22Rv1 (cell line): ENCODE data around the gene GLYR1.

Experiments
- H3K27ac ChIP-seq: fragments of 450-650 bp; 2 replicates; pipeline ENCODE4 v1.5.1; 2017
- CTCF ChIP-seq: fragments of 450-650 bp; IDR thresholded peaks from 2 replicates; pipeline ENCODE4 v1.5.1; 2017; ENCODE audit warnings: mild to moderate bottlenecking
- ZFX ChIP-seq: fragments of 450-650 bp; IDR thresholded peaks from 2 replicates; pipeline ENCODE4 v1.6.1; 2017; ENCODE audit warnings: antibody characterized with exemption, borderline replicate concordance

The GLYR1 gene

DNA sequence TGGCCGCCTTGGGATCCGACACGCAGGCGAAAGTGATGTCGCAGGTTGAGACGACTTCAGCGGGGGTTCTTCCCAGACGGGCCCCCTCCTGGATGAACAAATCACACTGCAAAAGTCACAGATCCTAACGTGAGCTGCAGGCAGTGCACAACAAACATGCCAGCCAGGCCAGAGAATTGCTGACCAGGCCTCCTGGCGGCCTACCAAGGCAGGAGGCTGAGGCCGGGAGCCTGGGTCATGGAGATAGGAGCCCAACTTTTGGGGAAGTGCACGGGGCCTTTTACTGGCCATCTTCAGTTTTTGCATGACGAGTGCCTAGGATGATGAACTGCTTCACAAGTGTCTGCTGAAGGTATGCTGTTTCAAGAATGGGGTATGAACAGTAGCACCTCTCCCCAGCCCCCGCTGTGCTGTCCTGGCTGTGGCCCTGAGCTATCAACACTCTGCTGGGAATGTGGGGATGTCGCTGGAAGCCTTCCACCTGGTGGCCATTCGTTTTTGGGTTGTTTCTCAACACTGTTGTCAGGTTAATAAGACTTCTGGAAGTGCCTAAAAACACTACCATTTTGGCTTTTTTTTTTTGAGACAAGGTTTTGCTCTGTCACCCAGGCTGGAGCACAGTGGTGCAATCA, 32.4 kb downstream of the GLYR1 start:
- no peak for TF ChIP-seq ZFX
- no peak for TF ChIP-seq CTCF
- H3K27ac ChIP-seq: no peak overlapping the region

- no peak for TF ChIP-seq CTCF
- no peak for TF ChIP-seq ZFX
- no peak overlapping the region for H3K27ac ChIP-seq
Observed at GRCh38 chr16:4814046-4814445, 33.0 kb downstream of the GLYR1 start.

DNA sequence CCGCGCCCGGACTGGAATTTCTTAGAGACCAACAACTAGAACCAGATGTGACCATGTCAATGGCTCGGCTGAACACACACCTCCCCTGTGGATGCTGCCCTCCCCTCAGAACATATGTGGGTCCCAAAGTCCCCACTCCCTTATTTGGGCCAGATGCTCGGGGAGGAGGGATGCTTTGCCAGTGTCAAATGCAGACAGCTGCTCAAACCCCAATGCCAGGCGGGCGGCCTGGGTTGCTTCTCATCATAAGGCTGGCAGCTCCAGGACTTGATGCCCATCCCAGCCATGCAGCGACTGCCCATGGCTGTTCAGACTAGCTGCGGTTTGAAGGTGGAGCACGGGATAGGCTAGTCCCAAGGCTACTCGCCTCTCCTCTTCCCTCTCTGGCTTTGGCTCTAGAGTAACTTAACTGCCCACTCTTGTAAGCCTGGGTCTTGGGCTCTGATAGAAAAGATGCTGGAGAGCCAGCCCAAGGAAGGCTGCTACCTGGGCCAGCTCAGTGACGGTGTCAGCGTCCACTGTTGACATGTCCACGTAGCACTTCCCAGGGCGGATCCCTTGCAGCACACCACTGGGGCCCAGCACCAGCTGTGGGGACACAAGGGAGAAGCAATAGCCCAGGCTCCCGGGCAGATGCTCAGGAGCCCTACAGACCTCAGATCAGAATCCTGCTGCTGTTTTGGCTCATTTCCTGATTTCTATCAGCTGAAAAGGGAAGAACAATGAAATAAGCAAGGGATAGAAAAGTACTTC, 33.7 kb downstream of the GLYR1 start:
- no peak for TF ChIP-seq CTCF
- no peak for TF ChIP-seq ZFX
- H3K27ac ChIP-seq: no peak overlapping the region

- TF ChIP-seq CTCF: no peak
- TF ChIP-seq ZFX: no peak
- H3K27ac ChIP-seq: no peak overlapping the region
Observed at GRCh38 chr16:4811773-4812172, 35.3 kb downstream of the GLYR1 start.

- no peak overlapping the region for H3K27ac ChIP-seq
- TF ChIP-seq ZFX: no peak
- no peak for TF ChIP-seq CTCF
Observed at GRCh38 chr16:4811242-4811641, 35.8 kb downstream of the GLYR1 start.

- TF ChIP-seq ZFX (no peak), CTCF (no peak)
- H3K27ac ChIP-seq: no peak overlapping the region
Observed at GRCh38 chr16:4806280-4806679, 40.8 kb downstream of the GLYR1 start.

DNA sequence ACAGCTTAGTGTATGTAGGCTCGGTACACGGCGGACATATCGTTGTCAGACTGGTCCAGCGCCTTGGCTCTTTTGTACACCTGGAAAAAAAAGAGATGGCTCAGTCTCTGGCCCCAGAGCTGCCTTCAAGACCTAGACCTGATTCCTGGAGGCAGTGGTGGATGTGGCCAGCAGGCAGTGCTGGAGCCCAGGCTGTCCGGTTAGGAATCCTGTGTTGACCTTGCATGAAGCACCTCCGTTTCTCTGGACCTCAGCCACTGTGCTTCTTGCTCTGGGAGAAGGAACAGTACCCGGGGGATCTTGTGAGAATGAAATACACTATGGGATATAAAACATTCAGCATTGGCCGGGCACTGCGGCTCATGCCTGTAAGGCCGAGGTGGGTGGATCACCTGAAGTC, 41.9 kb downstream of the GLYR1 start:
- TF ChIP-seq ZFX: no peak
- TF ChIP-seq CTCF: no peak

More for the DNA sequence above, 41.9 kb downstream of the GLYR1 start:
- no peak overlapping the region for H3K27ac ChIP-seq
